ENCODE data around the gene FBXO40.

GRCh38 chr3:121649645-121650044 is 56.5 kb downstream of the FBXO40 start:
- TF ChIP-seq, protein P1, sequence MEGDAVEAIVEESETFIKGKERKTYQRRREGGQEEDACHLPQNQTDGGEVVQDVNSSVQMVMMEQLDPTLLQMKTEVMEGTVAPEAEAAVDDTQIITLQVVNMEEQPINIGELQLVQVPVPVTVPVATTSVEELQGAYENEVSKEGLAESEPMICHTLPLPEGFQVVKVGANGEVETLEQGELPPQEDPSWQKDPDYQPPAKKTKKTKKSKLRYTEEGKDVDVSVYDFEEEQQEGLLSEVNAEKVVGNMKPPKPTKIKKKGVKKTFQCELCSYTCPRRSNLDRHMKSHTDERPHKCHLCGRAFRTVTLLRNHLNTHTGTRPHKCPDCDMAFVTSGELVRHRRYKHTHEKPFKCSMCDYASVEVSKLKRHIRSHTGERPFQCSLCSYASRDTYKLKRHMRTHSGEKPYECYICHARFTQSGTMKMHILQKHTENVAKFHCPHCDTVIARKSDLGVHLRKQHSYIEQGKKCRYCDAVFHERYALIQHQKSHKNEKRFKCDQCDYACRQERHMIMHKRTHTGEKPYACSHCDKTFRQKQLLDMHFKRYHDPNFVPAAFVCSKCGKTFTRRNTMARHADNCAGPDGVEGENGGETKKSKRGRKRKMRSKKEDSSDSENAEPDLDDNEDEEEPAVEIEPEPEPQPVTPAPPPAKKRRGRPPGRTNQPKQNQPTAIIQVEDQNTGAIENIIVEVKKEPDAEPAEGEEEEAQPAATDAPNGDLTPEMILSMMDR (IDR thresholded peaks at IDR 0.05 in 2 of 3, conservative IDR thresholded peaks at IDR 0.05 in 1 of 3; ENCODE audit: control insufficient read depth in 2 of 3, extremely low read depth in 1 of 3, insufficient read depth in 1 of 3, low read depth in 3 of 3, low read length in 3 of 3) = no peak
- TF ChIP-seq YY1 (IDR thresholded peaks at IDR 0.05; ENCODE audit: low read depth, low read length) = no peak
- TF ChIP-seq ESRRA (IDR thresholded peaks at IDR 0.05; ENCODE audit: low read length) = no peak
- no peak for TF ChIP-seq ZBTB11 (CRISPR knock-in tag; IDR thresholded peaks at IDR 0.05)
- no peak for TF ChIP-seq RAD21 (IDR thresholded peaks at IDR 0.05; ENCODE audit: insufficient read depth, low read depth, low read length)
